ENCODE results near the gene ARRB2. TPM values are rescaled to one million over a fixed set of nuclear protein-coding genes. Genes with fewer than 3 reads are reported as not detected.

The ARRB2 gene
- polyA plus RNA-seq, 1 donor (not counting 4 experiments of a cell fraction or from before 2014, with no cell fraction given): 11.5 TPM

GRCh38 chr17:4715063-4715744 lies 4.8 kb downstream of the ARRB2 start:
- no peaks in the 10 kb centered on the region for H3K9me3 ChIP-seq (ENCODE audit: control insufficient read depth, low read depth, low read length)
- no peaks in the 10 kb centered on the region for H3K9me1 ChIP-seq (ENCODE audit: control insufficient read depth, extremely low read depth, insufficient read depth, low read length)
- no peak for FAIRE-seq
- H3K4me3 ChIP-seq (ENCODE audit: control insufficient read depth in 2 of 3, extremely low read depth in 1 of 3, insufficient read depth in 2 of 3, low read depth in 1 of 3, low read length in 3 of 3): no peak overlapping the region
- TF ChIP-seq CTCF (optimal IDR thresholded peaks at IDR 0.05 in 1 of 3, IDR thresholded peaks at IDR 0.05 in 1 of 3, conservative IDR thresholded peaks at IDR 0.05 in 1 of 3; ENCODE audit: extremely low read depth in 1 of 3, insufficient read depth in 2 of 3, low read length in 3 of 3): no peak
- no peaks in the 10 kb centered on the region for H4K20me1 ChIP-seq (ENCODE audit: control insufficient read depth, extremely low read depth, insufficient read depth, low read length)
- H3K4me2 ChIP-seq (ENCODE audit: control insufficient read depth, extremely low read depth, insufficient read depth, low read depth, low read length): no peak overlapping the region
- H2AFZ ChIP-seq (ENCODE audit: control insufficient read depth, low read length): no peak overlapping the region
- DNase-seq (ENCODE audit: low read depth, low spot score): no peak
- no peaks in the 10 kb centered on the region for H3K27me3 ChIP-seq (ENCODE audit: control insufficient read depth, extremely low read depth, insufficient read depth, low read length)
- peaks cover 9% of the 10 kb centered on the region for H3K4me1 ChIP-seq (ENCODE audit: control insufficient read depth, extremely low read depth, insufficient read depth, low read length)
- no peaks in the 10 kb centered on the region for H3K79me2 ChIP-seq (ENCODE audit: control insufficient read depth, insufficient read depth, low read length)
- H3K27ac ChIP-seq (ENCODE audit: control insufficient read depth, insufficient read depth, low read length): no peak overlapping the region
- dilution Hi-C loops (cut with MboI; ENCODE audit: extremely low pct_ligation_motif_present, low sequenced_read_pairs): no loop called here
- no peak overlapping the region for H3K9ac ChIP-seq (ENCODE audit: control insufficient read depth, extremely low read depth, insufficient read depth, low read length)
- H3K36me3 ChIP-seq (ENCODE audit: control insufficient read depth in 2 of 2, extremely low read depth in 1 of 2, insufficient read depth in 2 of 2, low read length in 2 of 2): no peaks in the 10 kb centered on the region

GRCh38 chr17:4716081-4716480 lies 5.6 kb downstream of the ARRB2 start:
- no peaks in the 10 kb centered on the region for H3K79me2 ChIP-seq (ENCODE audit: control insufficient read depth, insufficient read depth, low read length)
- no peaks in the 10 kb centered on the region for H3K27me3 ChIP-seq (ENCODE audit: control insufficient read depth, extremely low read depth, insufficient read depth, low read length)
- no peak overlapping the region for H2AFZ ChIP-seq (ENCODE audit: control insufficient read depth, low read length)
- H3K4me1 ChIP-seq (ENCODE audit: control insufficient read depth, extremely low read depth, insufficient read depth, low read length): peaks cover 5% of the 10 kb centered on the region
- dilution Hi-C loops (cut with MboI; ENCODE audit: extremely low pct_ligation_motif_present, low sequenced_read_pairs): no loop called here
- H3K4me3 ChIP-seq (ENCODE audit: control insufficient read depth in 2 of 3, extremely low read depth in 1 of 3, insufficient read depth in 2 of 3, low read depth in 1 of 3, low read length in 3 of 3): no peak overlapping the region
- DNase-seq (ENCODE audit: low read depth, low spot score): no peak
- H3K9me3 ChIP-seq (ENCODE audit: control insufficient read depth, low read depth, low read length): no peaks in the 10 kb centered on the region
- no peak overlapping the region for H3K9ac ChIP-seq (ENCODE audit: control insufficient read depth, extremely low read depth, insufficient read depth, low read length)
- no peak for TF ChIP-seq CTCF (optimal IDR thresholded peaks at IDR 0.05 in 1 of 3, IDR thresholded peaks at IDR 0.05 in 1 of 3, conservative IDR thresholded peaks at IDR 0.05 in 1 of 3; ENCODE audit: extremely low read depth in 1 of 3, insufficient read depth in 2 of 3, low read length in 3 of 3)
- FAIRE-seq: no peak
- no peaks in the 10 kb centered on the region for H3K36me3 ChIP-seq (ENCODE audit: control insufficient read depth in 2 of 2, extremely low read depth in 1 of 2, insufficient read depth in 2 of 2, low read length in 2 of 2)
- H3K27ac ChIP-seq (ENCODE audit: control insufficient read depth, insufficient read depth, low read length): no peak overlapping the region
- H3K4me2 ChIP-seq (ENCODE audit: control insufficient read depth, extremely low read depth, insufficient read depth, low read depth, low read length): no peak overlapping the region
- H4K20me1 ChIP-seq (ENCODE audit: control insufficient read depth, extremely low read depth, insufficient read depth, low read length): no peaks in the 10 kb centered on the region
- H3K9me1 ChIP-seq (ENCODE audit: control insufficient read depth, extremely low read depth, insufficient read depth, low read length): no peaks in the 10 kb centered on the region
